AG09309 (cell line): ENCODE results near the gene HOXC10.

Experiments
- DNase-seq: peaks from one replicate; pipeline ENCODE4 v3.0.0-alpha.2; 2010; ENCODE audit warnings: low read depth
- H3K4me3 ChIP-seq: 2 replicates; pipeline ENCODE4 v1.5.1; 2011; ENCODE audit warnings: mild to moderate bottlenecking, low read depth, low read length, moderate library complexity; ENCODE audit not compliant: control insufficient read depth
- CTCF ChIP-seq: IDR thresholded peaks from 2 replicates; pipeline ENCODE4 v1.5.1; 2011; ENCODE audit warnings: mild to moderate bottlenecking, low read depth, low read length, inconsistent platforms; ENCODE audit not compliant: insufficient read depth, control insufficient read depth; ENCODE audit errors: missing control alignments

Gene HOXC10

GRCh38 chr12:54017027-54017788 lies 32.3 kb downstream of the HOXC10 start:
- TF ChIP-seq CTCF: no peak
- DNase-seq: no peak
- H3K4me3 ChIP-seq: peak overlapping the region; percentile 77

GRCh38 chr12:54017878-54018467 lies 33.0 kb downstream of the HOXC10 start:
- H3K4me3 ChIP-seq: peak overlapping the region; percentile 77
- no peak for TF ChIP-seq CTCF
- DNase-seq: peak; percentile 68

- peak overlapping the region; percentile 77 for H3K4me3 ChIP-seq
- no peak for TF ChIP-seq CTCF
- DNase-seq: no peak
Measured at GRCh38 chr12:54018468-54018984, 33.6 kb downstream of the HOXC10 start.

GRCh38 chr12:54019091-54019811 lies 34.3 kb downstream of the HOXC10 start:
- TF ChIP-seq CTCF: no peak
- peak overlapping the region; percentile 77 for H3K4me3 ChIP-seq
- DNase-seq: no peak

GRCh38 chr12:54019924-54020590 lies 35.1 kb downstream of the HOXC10 start:
- H3K4me3 ChIP-seq: peak overlapping the region; percentile 38
- no peak for TF ChIP-seq CTCF
- no peak for DNase-seq
